Mesenteric fat pad (tissue), 1 donor: Measurements from ENCODE around the gene CCSER2. TPM values are rescaled to one million over a fixed set of nuclear protein-coding genes. Genes with fewer than 3 reads are reported as not detected.

Experiments
- DNase-seq: peaks from one replicate; pipeline ENCODE4 v3.0.0-alpha.2; 2020; ENCODE audit warnings: low spot score
- total RNA-seq: library from RNA; stranded (reverse); fragmentation: NEBNext Ultra II Directional; extraction: Animal tissue kit (Norgen Biotek cat#: 25700); gene quantifications from one replicate; pipeline ENCODE4 v1.2.1, GENCODE V29; 2021
- donor health status: DM: yes; HTN: yes; CAD: no.

The CCSER2 gene
- total RNA-seq, 1 donor from 2014 or later = 70.3 TPM

- DNase-seq = no peak
Measured at GRCh38 chr10:84542522-84543490, 214.4 kb downstream of the CCSER2 start.

DNA sequence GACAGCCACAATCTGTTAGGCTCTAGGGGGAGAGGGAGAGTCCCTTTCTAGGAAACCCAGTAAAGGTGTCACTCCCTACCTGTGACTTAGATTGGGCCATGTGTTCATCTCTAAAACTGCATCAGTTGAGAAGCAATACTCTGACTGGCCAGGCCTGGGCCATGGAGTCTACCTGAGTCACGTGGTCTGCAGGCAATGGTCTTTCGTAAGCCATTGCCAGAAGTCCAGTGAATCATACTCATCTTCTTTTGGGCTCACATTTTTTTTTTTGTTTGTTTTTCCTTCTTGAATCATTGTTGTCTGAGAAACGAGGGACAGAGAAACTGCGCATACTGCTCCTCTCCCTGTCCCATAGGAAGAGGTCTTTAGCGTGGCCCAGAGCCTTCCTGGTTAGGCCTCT is 215.6 kb downstream of the CCSER2 start:
- DNase-seq = no peak

DNA sequence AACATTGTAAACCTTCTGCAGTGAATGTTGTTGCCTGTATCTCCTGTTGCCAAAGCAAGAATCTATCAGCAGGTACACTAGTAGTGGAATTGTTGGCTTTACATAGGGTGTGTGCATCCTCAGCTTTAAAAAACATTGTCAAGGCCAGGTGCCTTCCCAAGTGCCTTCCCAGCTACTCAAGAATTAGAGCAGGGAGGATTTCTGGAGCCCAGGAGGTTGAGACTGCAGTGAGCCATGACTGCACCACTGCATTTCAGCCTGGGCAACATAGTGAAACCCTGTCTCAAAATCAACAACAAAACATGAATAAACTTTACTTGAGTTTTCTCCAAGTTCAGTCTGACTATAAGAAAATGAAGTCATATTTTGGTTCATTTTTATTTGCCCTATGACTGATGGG is 217.3 kb downstream of the CCSER2 start:
- DNase-seq = no peak

- DNase-seq = no peak
Measured at GRCh38 chr10:84546609-84547008, 218.2 kb downstream of the CCSER2 start.

DNA sequence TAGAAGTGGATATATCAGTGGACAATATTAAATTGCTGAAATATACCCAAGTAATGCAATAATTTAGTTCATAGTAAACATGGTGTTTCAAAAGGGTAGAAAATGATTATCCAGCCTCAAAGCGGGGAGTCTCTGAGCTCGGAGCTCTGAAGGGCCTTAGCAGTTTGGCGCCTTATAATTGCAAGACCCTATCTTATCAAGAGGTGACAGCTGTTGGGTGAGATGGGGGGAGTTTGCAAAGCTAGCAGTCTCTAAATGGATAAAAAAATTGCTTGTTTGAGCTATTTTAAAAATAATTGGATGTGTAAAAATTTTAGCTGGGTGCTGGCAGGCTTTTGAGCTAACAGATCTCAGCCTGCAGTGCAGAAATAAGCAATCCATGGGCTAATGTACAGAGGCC is 219.2 kb downstream of the CCSER2 start:
- no peak for DNase-seq

DNA sequence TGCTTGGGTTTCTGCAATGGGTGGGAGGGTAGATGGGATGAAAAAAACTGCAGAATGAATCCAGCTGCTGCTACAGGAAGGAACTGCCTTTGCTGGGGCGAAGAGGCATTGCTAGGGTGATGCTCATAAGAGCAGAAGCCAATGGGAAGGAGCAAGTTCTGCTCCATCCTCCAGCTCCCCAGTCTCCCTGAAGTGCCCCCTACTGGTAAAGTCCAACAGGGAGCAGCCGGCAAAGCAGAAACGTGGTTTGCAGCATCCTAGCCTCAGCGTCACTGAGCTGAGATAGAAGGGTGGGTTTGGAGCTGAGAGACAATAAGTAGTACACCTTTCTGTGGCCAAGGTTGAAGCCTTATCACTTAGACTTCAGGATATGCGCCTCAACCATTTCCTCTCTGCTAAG is 220.5 kb downstream of the CCSER2 start:
- DNase-seq = no peak

- DNase-seq = no peak
Measured at GRCh38 chr10:84549368-84550165, 221.2 kb downstream of the CCSER2 start.

GRCh38 chr10:84550756-84551436 is 222.5 kb downstream of the CCSER2 start:
- no peak for DNase-seq

GRCh38 chr10:84551437-84552120 is 223.2 kb downstream of the CCSER2 start:
- DNase-seq = no peak

DNA sequence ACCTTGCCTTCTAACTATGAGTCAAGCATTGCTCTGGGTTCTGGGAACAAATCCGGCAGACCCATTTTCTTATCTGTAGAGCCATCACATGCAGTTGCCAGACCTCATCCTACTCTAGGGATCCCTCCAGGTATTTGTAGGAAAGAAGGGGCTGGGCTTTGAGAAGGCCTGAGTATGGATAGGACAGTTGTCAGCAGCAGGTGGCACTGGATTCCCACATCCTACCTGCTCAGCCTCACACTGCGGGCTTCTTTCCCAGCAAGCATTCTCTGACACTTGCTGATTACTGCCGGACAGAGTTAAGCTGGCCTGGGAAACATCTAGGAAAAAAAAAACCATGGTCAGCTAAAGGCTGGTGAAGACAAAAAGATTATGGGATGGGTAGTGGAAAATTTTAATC is 224.1 kb downstream of the CCSER2 start:
- DNase-seq = no peak

GRCh38 chr10:84562592-84562991 is 234.2 kb downstream of the CCSER2 start:
- no peak for DNase-seq

- no peak for DNase-seq
Measured at GRCh38 chr10:84563355-84563754, 235.0 kb downstream of the CCSER2 start.

DNA sequence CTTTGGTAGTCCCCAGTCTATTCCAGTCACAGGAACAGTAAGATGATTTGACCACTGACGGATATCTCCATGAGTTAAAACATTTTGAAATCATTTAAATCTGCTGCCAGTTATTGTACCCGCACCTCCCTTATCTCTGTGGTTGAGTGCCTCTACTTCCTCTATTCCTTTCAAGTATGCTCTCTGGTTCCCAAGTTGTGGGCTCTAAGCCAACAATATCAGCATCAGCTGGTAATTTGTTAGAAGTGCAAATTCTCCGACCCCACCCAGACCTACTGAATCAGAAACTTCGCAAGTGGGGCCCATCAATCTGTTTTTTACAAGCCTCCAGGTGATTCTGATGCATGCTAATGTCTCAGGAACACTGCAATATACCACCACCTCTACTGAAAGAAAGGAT is 235.5 kb downstream of the CCSER2 start:
- no peak for DNase-seq

DNA sequence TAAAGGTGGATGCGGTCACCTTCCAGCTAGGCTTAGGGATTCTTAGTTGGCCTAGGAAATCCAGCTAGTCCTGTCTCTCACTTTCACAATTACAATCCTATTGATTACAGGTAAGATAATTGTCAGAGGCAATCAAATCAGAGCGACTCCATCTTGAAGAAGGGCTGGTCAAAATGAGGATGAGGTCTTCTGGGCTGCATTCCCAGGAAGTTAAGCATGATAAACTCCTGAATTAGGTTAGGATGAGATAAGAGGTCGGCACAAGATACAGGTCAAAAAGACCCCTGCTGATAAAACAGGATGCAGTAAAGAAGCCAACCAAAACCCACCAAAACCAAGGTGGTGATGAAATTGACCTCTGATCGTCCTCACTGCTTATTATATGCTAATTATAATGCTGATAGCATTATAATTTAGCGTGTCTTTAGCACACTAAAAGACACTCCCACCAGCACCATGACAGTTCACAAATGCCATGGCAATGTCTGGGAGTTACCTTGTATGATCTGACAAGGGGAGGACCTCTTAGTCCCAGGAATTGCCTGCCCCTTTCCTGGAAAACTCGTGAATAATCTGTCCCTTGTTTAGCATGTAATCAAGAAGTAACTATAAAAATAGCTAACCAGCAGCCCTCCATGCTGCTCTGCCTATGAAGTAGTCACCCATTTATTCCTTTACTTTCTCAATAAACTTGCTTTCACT is 237.6 kb downstream of the CCSER2 start:
- no peak for DNase-seq

DNA sequence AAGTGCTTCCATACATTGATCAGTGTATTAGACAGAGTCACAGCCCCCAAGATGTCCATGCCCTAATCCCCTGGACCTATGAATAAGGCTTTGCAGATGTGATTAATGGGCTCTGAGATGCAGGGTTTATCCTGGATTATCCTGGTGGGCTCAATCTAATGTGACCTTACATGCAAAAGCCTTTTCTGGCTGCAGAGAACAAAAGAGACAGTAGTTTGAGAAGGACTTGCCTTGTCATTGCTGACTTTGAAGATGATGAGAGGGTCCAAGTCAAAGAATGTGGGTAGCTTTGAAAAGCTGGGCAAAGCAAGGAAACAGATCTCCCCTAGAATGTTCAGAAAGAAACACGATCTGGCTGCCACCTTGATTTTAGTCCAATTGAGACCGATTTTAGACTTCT is 238.7 kb downstream of the CCSER2 start:
- no peak for DNase-seq

Other genes starting within 250 kb of the CCSER2 start
- gene GHITM, start 189.1 kb upstream of the CCSER2 start, total RNA-seq = 146 TPM
- gene GPR15LG, start 154.8 kb upstream of the CCSER2 start, total RNA-seq = not detected
- gene CDHR1, start 134.1 kb upstream of the CCSER2 start, total RNA-seq = 0.35 TPM
- not detected for gene LRIT2, start 103.0 kb upstream of the CCSER2 start, total RNA-seq
- gene LRIT1, start 87.0 kb upstream of the CCSER2 start, total RNA-seq = not detected
- not detected for gene RGR, start 83.5 kb upstream of the CCSER2 start, total RNA-seq